ENCODE results near the gene FBXO27.
A peak's percentile ranks its signal among the peaks of the same experiment; 100 is the strongest.
"Not testable (repeated sequence)": the region's sequence is repeated elsewhere in the genome, so short reads cannot be mapped to it uniquely, and the experiment has no call there.

Gene FBXO27, protein sequence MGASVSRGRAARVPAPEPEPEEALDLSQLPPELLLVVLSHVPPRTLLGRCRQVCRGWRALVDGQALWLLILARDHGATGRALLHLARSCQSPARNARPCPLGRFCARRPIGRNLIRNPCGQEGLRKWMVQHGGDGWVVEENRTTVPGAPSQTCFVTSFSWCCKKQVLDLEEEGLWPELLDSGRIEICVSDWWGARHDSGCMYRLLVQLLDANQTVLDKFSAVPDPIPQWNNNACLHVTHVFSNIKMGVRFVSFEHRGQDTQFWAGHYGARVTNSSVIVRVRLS

DNA sequence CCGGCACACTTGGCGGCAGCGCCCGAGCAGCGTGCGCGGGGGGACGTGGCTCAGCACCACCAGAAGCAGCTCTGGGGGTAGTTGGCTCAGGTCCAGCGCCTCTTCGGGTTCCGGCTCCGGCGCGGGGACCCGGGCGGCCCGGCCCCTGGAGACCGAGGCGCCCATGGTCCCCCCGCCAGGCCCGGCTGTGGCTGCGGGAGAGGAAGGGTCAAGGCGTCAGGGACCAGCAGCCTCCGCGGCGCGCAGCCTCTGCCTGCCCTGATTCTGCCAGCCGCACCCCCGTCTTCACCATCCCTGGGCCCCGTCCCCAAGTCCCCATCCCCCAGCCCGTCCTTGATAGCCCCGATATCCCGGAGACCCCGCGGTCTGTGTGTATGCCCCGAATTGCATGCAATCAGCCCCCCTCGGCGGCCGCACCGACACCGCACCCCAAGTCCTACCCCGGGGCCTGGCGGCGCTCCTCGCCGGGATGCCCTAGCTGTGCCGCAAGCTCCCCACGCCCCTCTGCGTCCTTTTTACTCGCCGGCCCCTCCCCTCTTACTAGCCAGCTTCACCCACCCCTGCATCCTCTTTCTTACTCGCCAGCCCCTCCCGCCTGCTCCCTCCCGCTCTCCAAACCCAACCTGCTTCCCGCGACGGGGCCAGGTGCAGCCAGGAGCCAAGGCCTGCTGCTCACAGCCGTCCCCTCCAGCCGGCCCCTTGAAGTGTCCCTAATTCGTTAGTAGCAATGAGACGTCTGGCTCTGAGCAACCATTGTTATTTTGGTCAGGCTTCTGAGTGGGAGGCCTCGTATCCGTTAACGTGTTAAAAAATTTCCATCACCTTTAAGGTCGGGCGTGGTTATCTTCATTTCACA lies at the start of gene FBXO27:
TSS of gene FBXO27 (minus strand) at position 487 of the 856 bp plus-strand sequence. CDS start at position 165, 322 bp downstream.
- DNase-seq, result peak; percentile 55

DNA sequence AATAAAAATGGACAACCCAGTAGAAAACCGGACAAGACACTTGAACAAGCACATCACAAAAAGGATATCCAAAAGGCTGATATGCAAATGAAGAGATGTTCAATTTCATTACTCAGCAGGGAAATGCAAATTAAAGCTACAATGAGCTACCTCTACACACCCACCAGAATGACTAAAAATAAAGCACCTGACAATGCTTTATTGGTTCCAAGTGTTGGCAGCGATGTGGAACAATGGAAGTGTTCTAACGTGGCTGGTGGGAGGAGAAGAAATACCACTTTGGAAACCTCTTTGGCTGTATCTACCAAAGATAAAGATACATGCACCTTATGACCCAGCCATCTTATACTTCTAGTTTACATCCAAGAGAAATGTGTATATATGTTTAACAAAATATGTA lies 48.1 kb upstream of the FBXO27 start:
- DNase-seq, result no peak

DNA sequence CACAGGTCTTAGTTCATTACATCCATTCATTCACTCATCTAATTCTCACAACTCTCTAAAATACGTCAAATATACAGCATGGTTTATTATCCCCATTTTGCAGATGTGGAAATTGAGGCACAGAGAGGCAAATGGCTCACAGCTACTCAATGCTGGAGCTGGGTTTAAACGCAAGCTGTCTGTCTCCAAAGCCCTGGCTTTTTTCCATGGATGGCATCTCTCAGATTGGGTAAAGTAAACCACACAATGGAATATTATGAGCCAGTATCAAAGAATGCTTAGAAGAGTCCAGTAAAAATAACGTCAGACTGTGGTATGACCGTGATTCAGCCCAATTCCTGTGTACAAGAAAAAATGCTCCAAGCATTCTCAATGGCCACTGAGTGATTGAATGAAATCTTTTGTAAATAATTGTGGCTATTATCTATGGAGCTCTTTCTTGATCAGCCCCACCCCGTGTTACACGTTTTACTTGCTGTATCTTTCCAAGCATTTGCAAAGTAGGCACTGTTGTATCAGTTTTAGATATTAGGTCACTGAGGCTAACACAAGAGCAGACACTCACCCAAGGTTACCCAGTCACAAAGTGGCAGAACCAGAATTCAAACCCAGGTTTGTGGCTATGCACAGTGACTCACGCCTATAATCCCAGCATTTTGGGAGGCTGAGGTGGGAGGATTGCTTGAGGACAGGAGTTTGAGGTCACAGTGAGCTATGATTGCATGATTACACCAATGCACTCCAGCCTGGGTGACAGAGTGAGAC lies 46.3 kb upstream of the FBXO27 start:
- DNase-seq, result peak; percentile 87

DNA sequence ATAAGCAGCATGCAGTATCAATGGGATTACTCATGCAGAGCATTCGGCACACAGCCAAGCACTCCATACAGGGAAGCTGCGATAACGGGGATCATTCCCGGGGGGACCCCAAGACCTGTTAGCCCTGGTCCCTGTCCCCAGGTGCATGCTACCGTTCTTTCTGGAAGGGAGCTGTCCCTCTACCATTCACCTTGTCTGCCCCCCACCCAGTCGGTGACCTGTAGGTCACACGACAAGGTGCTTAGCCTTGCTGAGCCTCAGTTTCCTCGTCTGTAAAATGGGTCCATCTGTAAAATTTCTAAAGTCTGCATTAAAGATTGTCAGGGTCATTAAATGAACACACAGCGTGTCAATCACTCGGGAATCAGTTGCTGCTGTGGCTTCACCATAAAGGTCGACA lies 45.0 kb upstream of the FBXO27 start:
- no peak for DNase-seq

DNA sequence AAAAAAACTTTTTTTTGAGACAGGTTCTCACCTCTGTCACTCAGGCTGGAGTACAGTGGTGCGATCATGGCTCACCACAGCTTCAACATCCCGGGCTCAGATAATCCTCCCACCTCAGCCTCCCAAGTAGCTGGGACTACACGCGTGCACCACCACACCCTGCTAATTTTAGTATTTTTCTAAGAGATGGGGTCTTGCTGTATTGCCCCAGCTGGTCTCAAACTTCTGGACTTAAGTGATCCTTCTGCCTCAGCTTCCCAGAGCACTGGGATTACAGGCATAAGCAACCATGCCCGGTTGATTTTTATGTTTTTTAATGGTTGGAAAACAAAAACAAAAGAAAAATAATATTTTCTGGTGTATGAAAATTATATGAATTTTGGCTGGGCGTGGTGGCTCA lies 42.6 kb upstream of the FBXO27 start:
- no peak for DNase-seq

DNA sequence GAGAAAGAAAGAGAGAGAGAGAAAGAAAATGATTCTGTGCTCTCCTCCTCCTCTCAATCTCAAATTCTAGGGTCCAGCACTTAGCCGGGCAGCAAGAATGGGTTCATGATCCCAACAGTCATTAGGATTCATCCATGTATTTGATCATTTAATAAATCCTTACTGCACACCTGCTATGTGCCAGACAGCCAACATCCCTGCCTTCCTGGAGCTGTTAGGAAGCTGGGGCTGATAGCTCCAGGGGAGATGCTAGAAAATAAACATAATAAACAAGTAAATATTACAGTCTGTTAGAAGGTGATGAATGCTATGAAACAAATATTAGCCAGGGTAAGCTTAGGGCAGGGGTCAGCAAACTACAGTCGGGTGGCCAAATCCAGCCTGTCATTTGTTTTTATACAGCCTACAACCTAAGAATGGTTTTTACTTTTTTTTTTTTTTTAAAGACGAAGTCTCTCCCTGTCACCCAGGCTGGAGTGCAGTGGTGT lies 41.9 kb upstream of the FBXO27 start:
- no peak for DNase-seq

DNA sequence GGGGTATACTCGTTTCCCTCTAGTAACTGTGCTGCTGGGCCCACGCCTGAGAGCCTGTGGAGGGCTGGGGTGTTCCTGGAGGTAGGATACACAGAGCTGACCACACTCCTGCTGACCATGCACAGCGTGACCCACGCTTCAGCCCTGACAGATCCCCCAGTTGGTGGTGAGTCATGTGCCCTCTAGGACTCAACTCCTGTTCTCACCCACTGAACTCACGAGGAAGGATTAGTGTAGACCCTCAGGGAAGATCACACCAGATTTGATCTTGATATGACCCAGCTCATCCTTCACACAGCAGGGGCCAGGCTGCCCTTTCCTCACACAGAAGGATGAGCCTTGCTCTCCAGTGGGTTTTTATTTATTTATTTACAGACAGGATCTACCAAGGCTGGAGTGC lies 38.5 kb upstream of the FBXO27 start:
- DNase-seq, result no peak

DNA sequence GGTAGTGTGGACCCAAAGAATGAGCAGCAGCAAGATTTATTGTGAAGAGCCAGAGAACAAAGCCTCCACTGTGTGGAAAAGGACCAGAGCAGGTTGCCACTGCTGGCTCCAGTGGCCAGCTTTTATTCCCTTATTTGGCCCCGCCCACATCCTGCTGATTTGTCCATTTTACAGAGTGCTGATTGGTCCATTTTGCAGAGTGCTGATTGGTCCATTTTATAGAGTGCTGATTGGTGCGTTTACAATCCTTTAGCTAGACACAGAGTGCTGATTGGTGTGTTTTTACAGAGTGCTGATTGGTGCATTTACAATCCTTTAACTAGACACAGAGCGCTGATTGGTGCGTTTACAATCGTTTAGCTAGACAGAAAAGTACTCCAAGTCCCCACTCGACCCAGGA lies 35.9 kb upstream of the FBXO27 start:
- not testable (repeated sequence) for DNase-seq

DNA sequence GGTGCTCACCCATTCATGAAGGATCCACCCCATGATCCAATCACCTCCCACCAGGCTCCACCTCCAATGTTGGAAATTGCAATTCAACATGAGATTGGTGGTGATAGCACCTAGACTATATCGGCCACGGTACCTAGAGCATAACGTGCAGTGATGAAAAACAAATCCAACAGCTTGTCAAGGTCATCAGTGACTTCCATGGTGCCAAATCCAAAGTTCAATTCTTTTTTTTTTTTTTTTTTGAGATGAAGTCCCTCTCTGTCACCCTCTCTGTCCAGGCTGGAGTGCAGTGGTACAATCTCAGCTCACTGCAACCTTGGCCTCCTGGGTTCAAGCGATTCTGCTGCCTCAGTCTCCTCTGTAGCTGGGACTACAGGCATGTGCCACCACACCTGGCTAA lies 34.8 kb upstream of the FBXO27 start:
- no peak for DNase-seq

DNA sequence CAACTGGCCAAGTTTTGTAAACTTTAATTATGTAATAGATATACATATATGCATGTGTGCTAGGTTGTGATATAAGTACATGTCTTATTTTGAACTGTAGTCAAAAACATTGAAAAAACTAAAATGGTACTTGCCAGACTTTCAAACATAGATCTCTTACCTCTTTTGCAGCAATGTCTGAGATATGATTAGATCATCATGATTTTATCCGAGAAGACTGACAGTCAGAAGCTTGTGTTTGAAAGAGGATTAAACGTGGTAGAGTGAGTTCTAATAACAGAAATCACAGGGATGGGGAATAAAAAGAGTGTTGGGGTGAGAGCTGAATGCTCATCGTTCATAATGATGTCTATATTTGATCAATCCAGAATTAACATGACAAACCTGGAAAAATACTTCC lies 33.6 kb upstream of the FBXO27 start:
- no peak for DNase-seq

DNA sequence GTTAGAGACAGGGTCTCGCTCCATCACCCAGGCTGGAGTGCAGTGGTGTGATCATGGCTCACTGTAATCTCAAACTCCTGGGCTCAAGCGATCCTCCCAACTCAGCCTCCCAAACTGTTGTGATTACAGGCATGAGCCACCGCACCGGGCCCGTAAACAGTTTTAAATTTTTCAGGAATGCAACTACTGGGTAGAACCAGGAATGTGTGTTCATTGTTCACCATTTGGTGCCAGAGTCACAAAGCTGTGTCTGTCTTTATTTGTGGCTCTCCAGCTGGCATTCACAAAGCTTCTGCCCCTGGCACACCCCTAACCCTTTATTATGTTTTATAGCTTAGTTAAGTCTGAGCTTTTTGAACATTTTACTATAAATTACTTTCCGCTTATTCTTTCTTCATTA lies 32.1 kb upstream of the FBXO27 start:
- DNase-seq, result no peak

DNA sequence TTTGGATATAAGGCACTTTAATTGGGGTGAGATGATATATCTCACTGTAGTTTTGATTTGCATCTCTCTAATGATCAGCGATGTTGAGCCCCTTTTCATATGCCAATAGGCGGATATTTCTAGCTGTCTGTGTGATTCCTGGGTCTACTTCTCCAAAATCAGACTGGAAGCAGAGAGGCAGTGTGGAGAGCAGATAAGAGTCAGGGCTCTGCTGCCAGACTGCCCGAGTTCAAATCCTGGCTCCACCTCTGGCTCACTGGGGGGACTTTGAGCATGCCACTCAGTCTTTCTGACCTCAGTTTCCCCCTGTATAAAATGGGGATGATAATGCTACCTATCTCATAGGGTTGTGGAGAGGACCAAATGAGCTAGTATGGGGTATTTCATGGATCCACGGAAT lies 27.8 kb upstream of the FBXO27 start:
- DNase-seq, result no peak

DNA sequence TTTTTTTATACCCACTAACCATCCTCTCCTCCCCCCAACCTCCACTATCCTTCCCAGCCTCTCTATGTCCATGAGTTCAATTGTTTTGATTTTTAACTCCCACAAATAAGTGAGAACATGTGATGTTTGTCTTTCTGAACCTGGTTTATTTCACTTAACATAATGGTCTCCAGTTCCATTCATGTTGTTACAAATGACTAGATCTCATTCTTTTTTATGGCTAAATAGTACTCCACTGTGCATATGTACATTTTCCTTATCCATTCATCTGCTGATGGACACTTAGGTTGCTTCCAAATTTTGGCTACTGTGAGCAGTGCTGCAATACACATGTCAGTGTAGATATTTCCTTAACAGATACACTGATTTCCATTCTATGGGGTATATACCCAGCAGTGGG lies 27.0 kb upstream of the FBXO27 start:
- no peak for DNase-seq

DNA sequence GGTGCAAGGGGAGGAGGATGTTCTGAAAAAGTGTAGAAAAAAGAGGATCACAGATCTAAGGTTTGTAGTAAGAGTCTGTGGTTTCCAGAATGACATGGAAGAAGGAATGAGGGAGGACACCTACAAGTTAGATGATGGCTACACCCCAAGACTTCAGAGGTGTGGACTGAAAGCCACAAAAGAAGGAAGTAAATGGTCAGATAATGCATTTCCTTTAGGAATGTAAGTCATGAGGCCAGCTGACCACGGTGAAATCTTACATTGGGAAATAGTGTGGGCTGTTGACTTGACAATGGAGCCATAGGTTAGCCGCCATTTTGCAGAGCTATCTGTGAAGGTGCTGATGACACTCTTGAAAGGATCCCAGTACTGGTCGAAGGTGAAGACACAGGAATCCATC lies 25.3 kb upstream of the FBXO27 start:
- no peak for DNase-seq

DNA sequence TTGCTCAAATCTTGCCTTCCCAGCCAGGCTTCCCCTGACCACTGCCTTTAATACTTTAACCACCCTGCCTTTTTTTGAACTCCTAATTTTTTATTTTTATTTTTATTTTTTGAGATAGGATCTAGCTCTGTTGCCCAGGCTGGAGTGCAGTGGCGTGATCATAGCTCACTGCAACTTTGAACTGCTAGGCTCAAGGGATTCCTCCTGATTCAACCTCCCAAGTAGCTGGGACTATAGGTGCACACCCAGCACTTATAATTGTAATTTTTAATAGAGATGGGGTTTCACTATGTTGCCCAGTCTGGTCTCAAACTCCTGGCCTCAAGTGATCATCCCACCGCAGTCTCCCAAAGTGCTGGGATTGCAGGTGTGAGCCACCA lies 21.7 kb upstream of the FBXO27 start:
- no peak for DNase-seq

DNA sequence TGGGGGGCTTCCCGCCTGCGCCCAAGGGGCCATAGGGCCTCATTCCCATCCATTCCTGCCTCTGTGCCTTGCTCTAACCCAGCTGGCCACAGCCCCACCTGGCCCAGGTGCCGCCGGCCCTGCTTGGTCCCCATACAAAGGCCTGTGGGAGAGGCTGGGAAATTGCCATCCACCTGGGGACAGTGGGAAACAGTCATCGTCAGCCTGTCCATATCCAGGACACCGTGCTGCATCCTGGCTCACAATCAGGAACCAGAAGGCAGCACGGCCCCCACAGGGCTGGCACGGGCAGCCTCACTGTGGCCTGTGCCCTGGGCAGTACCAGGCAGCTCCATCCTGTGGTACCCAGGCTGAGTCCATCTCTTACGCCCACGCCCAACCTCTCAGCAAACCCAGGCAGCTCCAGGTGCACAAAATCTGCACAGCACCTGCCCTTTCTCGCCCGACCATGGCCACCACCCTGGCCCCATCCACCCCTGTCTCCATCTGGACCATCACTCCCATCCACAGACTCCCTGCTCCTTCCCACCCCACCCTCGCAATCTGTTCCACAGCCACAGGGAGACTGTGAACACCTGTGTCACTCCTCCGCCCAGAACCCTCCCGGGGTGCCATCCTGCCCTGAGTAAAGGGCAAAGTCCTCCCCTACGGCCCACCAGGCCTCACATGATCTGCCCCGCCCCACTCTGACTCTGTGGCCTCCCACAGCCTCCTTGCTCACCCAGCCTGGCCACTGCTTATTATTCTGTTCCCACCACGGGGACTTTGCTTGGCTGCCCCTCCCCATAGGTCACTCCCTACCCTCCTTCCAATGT lies 21.1 kb upstream of the FBXO27 start:
- no peak for DNase-seq

DNA sequence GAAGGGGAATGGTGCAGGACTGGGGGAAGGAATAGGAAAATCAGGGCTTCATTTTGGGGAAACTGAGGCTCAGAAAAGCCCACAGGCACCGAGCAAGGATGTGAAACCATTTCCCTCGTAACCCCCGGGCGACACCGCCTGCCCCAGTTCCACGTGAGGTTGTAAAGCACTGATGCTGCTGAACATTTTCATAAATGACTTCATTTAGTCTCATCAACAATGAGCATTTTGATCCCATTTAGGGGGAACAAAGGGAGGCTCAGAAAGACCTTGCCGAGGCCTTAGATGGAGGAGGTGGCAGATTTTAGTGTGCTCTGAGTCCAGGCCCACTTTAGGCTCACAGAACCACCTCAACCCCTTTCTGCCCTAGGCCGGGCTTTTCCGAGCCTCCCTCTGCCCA lies 20.5 kb upstream of the FBXO27 start:
- peak; percentile 42 for DNase-seq

DNA sequence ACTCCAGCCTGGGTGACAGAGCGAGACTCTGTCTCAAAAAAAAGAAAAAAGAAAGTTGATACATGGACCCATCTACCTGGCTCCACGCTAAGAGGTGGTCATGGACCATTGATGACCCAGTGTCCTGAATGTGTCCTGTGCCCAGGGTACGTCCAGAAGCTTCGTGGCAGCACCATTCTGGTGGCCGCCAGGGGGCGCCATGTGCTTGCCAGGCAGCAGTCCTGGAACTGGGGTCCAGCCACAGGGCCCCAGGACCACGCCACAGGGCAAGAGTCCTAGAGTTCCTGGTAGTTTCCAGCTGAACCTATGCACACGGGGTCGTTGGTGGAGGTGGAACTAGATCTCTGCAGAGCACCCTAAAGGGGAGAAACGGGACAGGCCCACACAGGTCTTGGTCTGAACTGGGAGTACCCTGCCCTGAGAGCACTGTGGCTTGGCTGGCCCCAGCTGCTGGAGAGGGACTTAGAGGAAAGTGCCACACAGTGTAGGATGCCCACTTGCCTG lies 19.9 kb upstream of the FBXO27 start:
- peak; percentile 65 for DNase-seq

DNA sequence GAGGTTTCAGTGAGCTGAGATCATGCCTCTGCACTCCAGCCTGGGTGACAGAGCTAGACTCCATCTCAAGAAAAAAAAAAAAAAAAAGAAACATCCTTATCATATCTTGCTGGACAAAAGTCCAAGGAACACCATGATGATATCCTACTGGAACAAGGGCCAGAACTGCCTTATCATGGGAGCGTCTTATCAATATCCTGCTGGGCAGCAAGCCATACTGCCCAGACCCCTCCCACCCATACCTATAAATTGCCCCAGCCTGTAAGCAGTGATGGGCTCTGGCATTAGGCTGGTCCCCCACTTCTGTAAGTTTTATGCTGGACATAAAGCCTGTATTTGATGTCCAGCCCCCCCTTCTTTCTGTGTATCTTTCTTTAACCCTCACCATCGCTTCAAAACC lies 14.7 kb upstream of the FBXO27 start:
- no peak for DNase-seq

DNA sequence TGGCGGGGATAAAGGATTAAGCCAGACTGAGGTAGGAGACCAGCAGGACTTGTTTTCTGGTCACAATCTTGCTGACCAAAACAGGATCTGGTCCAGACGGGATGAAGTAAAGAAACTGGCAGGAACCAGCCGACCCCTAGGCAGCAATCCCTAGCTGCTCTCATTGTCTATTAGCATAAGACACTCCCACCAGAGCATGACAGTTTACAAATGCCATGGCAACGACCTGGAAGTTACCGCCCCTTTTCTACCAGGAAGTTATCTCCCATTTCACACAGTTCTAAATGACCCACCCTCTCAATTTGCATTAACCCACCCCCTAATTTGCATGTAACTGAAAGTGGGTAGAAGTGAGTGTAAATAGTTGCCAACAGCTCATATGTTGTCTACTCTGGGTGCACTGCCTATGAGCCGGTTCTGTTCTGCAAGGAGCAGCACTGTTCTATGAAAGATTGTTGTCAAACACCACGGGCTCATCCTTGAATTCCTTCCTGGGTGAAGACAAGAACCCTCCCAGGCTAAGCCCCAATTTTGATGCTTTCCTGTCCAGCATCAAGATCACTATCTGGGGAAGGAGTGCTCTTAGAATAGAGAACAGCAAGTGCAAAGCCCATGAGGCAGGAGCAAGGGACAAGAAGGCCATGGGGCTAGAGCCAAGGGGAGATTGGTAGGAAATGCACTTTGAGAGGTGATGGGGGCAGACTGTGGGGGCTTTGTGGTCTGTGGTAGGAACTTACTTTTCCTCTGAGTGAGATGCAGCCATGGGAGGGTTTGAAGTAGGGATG lies 13.9 kb upstream of the FBXO27 start:
- DNase-seq, result no peak

DNA sequence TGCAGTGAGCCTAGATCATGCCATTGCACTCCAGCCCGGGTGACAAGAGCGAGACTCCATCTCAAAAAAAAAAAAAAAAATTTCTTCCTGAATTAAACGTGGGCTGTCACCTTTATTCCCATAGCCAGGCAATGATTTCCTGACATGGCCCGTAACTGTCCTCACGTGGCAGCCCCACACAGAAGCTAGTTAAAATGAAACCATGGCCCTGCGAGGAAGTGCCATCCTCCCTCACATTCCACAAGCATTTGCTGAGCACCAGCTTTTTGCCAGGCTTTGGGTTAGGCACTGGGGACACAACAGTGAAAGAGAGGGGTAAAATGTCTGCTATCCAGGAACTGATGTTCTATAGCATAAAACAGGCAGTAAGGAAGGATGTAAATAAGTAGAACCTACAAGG lies 13.2 kb upstream of the FBXO27 start:
- no peak for DNase-seq

DNA sequence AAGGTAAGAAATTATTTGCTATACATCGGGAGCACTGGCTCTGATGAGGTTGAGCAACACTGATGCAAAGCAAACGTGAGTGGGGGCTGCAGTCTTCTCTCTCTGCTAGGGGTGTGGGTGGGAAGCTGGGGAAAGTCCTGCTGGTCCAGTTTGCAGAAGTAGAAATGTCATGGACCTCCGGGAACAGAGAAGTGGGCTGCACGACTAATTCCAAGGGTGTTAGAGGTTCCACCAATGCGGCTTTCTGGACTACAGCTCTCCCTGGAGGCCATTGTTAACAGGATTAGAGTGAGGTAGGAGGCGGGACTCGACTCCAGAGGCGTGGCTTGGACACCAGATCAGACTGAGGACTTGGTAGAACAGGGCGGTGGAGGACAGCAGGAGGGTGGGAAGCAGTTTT lies 5.7 kb upstream of the FBXO27 start:
- peak; percentile 27 for DNase-seq
